Measurements from ENCODE around the gene FAAP100.

- TF ChIP-seq CTCF (IDR thresholded peaks at IDR 0.05) (no peak), POLR2A (IDR thresholded peaks at IDR 0.05) (no peak)
Measured at GRCh38 chr17:81582341-81582740, 30.2 kb upstream of the FAAP100 start.

Data from upper lobe of left lung (tissue), 4 donors.